Fibroblast of skin of scalp (primary cell): ENCODE results near the gene C12orf60.

ENCODE experiments used
- DNase-seq: peaks from one replicate; pipeline ENCODE4 v3.0.0-alpha.2; 2013

C12orf60 gene

DNA sequence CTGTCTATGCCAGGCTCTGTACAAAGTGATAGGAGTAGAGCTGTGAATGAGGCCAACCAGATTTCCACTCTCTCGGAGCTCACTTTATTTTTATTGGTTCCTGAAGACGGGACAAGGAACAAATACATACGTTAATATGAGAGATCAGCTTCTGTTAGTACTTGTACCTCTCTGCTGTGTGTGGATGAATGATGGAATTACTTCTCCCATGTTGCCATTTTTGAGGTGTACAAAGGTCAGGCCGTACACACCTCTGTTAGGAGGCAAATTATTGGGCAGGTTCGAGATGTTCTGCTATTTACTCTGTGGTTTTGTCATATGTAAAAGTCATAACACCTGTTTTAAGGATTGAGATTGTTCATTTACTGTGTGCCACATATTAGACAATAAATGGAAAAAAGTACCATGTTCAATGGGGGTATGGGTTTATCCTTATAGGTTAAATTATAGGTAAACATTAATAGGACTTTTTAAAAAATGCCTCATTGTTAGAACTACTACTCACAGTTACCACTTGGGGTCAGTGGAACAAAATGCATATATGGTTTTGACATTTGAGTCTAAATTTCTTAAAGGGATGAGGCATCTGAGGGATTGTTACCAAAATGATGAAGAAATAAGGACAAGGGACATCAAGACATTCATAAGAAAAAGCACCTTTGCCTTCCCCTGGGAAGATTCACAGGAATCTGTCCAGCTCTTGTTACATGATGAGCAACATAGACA, 27.1 kb upstream of the C12orf60 start:
- DNase-seq = peak; percentile 26

DNA sequence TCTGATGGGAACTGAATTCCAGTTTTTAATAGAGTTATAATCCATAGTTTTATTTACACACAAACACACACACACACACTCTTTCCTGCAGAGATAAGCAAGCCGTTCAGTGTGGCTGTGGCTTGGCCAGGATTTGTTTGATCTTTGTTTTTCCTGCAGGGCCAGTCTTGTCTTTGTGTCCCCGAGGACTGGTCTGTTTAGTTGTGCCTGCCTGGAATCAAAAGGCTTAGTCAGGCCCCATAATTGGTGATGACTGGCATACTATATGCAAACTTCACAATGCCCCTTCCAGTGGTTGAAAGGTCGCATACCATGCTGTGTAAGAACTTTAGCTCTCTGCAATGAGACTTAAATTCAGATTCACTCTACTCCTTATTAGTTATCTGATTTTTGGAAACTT, 26.2 kb upstream of the C12orf60 start:
- DNase-seq = peak; percentile 6

DNA sequence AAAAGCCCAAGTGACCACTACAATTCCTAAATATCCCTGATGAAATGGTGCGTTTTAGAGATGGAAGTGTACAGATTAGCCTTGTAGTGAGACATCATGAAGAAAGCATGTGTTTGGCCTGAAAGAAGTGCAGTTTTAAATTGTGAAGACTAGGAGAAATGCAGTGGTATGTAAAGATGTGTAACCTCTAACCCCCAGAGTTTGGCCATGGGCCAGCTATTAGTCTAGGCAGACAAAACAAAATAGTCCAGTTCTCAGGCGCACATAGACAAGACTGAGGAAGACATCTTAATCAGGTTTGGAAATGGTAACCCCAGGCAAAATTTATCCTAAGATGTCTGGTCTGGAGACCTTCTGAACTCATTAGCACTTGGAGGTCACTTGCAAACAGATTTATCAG, 23.6 kb upstream of the C12orf60 start:
- peak; percentile 5 for DNase-seq

DNA sequence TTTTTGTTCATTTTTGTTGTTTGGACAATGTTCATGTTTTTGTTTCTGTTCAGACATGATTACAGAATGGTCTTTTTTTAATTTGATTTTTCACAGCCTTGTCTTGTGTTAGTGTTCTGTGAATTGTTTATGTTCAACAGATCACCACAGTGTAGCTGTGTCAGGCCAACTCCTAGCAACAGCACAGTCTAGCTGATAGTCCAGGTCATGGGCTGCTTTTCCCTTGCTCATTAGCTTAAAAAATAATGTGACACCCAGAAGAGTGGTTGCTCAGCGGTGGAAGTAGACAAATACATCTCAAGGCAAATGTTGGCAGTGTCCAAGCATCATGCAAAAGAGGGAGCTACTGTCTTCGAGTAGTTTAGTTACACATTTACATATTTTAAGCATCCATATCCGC, 22.6 kb upstream of the C12orf60 start:
- no peak for DNase-seq

DNA sequence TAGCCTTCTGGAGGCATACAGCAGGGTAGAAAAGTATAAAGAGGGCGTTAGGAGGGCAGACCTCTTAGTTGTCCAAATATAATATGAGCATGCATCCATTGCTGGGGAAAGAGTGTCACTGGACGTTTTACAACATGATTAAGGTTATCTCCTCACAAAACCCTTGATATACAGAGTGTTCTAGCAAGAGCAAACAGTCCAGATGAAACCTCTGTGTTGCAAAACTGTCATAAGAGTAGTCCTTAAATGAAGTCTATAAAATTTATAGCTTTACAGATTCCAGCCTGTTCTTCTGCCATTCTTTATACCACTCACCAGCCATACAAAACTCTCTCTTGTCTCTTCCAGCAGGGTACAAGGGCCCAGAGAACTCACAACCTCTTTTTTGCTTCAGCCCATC, 21.9 kb upstream of the C12orf60 start:
- DNase-seq = no peak

DNA sequence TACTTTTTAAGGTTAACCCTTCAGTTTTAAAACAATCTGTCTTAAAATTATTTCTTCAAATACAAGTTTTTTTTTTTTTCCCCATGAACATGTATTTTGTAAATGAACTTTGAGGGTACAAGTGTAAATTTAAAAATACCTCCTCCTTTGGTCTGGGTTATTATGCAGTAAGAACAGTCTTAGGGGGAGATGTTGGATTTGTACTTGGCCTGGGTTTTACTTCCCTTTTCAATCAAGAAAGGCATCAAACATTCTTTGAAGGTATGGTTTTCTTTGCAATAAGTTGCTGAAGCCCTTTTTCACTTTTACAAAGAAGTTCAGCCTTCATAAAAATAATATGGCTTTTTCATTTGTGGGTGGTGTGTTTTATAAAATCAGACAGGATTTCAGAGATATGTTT, 20.7 kb upstream of the C12orf60 start:
- no peak for DNase-seq

DNA sequence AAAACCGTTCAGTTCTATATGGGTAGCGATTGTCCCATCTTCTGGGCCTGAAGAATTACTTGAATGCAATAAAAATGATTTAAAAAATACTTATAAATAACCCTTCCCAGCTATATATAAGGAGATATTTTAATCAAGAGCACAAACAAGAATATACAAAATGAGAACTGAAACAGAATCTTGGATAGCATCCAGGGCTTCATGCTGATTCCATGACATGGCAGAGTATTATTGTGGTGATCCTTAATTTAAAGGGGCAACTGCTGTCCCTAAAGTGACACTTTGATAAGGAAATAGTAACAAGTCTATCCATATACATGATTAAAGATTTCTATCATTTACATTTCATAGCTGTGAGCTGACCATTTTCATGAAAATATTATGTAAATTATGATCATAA, 19.0 kb upstream of the C12orf60 start:
- DNase-seq = no peak

DNA sequence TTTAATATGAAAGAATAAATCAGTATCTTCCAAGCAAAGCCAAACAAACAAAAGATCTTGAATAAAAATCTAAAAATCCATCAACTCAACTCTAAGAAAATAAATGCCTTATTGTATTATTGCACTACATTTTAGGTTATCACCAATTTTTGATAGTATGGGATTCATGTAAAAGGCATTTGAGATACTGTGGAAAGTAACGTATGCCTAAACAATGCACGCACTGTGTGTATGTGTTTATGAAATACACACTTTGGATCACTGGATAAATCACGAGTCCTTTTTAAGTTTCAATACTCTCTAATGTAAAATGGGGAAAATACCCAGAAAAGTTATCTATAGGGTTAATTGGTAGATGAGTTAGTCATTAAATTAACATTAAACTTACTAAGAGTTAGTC, 17.9 kb upstream of the C12orf60 start:
- DNase-seq = no peak

DNA sequence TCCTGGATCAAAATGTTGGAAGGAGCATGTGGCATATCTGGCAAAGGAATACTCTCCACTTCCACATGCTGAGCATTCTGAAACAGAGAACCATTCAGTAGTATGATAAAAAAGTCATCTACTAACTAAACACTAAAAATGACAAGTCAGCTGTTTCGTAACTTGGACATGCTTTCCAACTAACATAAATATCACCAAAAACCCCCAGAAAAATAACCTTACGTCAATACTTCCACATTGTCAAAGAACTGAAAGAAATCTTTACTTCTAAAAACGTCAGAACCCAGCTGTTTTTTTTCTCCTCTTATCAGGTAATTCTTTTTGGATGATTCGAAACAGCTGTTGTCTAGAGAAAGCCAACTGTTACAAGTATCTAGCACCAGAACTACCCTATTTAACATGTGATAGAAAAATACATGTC, 8.4 kb upstream of the C12orf60 start:
- no peak for DNase-seq

DNA sequence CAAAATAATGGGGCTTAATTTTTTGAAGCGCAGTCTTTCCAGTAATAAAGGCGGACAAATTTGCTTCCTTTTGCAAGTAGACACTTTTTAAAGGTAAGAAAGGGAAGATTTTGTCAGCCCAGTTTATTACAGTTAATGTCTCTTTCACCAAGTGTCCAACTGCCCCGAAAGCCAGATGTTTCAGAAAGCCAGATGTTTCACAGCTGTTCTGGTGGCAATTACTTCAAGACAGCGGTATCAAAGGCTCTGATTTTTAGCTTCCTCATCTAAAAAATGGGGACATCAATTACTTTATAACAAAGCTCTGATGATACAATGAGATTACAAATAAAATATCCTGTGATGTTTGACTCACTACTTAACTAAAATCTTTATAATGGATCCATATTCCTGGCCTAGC, 1.2 kb upstream of the C12orf60 start:
- DNase-seq = no peak

DNA sequence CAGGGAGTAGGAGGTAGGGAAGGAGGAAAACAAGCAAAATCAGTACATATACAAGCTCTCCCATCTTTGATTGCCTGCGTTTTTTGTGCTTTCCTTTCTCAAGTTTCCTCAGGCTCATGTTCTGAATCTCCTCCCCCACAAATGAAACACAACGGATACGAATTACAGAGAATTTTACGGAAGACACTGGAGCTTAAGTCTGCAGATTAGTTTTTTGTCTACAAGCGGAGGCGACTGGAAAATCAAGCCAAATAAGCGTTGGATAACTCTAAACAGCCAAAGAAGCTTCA, 804 bp upstream of the C12orf60 start:
- DNase-seq = no peak

DNA sequence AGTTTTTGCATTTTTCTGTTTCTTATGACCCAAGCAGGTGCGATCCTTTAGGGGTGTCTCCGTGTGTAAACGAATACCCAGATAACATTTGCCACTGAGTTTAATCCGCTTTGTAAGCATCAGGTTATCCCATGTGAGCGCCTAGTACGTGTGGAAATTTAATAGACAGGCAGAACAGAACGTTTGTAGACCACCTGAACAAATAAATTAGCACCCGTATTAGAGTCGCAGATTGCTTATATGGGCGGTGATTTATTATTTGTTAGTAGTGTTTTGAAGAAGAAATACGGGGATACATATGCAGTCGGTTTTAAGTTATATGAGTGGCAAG, 325 bp downstream of the C12orf60 start:
- DNase-seq = no peak

DNA sequence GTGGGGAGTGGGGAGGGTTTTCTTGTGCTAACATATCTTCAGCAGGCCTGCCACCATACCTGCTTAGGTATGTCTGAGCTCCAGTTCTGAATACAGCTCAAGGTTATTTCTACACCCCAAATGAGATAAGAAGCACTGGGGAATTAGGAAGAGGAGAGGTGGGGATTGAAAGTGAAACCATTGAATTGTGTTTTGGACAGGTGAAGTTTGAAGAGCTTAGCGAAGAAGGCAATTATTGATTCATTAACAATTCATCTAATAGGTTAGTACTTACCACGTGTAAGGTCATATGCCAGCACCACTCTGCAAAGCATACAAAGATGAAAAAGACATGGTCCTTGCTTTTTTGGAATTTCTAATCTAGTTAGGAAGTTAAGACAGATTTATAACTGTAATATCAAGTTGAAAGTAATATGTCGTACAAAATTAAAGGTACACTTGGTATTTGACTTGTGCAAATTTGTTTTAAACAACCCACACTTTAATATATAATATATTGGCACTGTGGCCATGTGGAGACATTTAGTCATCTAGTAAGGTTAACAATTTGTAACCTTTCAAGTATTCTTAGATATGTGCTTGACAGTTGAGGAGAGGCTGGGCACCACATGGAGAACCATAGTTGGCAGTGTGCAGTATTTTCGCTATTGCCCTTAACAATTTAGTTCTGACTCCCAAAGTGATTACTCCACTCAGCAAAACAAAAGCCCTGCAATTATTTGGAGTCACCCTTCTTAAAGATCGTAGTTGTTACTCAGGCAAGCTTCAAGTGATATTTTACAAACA, 6.9 kb downstream of the C12orf60 start:
- DNase-seq = no peak

DNA sequence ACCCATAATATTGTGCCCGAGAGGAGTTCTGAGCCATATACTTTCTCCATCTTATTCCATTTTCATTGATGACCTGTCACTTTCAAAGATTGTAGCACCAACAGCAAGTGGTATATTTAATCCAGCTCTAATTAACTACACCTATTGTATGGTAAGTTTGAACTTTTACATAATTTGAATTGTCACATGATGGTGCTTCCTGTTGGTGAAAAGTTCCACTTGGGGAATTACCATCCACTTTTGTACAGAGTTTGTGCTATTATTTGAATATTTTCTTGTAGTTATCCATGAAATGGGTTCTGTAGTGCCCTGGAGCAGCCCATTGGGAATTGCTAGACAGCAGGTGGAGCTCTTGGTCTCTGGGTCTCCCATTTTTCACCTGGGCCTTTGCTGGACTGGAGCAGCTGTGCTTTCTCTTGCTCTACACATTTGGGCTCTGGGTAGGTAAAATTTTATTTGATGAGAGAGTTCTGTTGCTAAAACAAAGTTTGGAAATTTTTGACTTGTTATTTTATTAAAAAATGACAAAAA, 7.5 kb downstream of the C12orf60 start:
- DNase-seq = no peak

DNA sequence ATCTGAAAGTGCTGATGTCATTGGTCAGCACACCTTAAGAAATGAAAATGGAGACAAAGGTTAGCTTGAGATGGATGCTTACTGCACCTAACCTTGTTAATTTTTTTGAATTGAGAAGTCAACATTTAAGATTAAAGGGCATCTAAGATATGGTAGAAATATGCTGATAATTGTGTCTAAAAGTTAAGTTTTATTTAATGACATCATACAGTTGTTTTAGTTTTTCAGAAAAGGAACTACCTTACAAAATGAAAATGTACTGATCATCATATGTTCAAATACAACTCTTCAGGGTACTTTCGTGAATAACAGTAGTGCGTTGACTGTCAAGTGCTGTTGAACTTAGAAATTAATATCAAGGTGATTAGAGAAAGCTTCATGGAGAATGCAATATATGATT, 8.0 kb downstream of the C12orf60 start:
- no peak for DNase-seq

DNA sequence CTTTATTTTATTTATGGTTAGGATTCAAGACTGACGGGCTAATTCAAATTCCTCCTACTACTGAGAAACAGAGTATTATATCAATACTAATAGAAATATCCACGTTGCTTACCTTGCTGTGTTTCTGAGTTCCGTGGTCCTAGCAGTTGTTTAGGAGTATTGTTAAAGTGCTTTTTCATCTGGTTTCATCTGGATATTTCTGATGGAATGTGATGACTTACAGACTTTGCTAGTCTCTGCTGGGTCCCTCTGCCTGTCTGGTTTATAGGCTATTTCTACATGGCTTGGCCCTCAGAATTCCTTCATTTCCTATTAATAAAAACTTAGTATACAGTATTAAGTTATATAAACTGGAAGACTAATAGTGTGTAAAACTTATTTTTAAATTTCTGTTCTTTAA, 10.5 kb downstream of the C12orf60 start, which contains the start of gene SMCO3:
Gene SMCO3 (minus strand): TSS at position 169 of the 400 bp plus-strand sequence. CDS start 7,502 bp downstream, outside the sequence.
- no peak for DNase-seq

DNA sequence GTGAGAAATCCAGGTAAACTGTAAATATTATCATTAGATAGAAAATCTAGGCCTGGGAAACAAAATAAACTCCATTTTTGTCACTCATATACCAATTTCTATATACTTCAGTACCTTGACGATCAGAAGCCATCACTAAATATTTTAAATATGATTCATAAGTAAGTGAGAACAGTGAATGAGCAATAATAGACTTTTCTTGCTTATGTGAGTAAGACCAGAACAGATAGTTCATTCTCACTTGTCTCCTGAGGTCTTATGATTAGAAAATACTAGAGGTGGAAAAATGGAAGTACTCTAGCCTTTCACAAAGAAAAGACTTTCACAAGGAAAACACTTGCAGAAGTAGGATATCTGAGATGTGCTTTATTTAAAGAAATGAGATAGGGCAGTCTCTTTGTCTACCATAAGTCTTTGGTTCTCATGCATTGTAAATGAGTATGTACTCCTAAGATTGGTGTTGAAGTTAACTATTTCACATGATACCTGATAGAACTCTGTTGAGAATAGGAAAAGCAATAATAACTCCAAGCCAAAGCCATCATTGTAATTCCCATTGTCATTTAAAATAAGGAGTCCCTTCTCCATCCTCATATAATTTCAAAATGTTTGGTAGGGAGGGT, 20.7 kb downstream of the C12orf60 start:
- no peak for DNase-seq

DNA sequence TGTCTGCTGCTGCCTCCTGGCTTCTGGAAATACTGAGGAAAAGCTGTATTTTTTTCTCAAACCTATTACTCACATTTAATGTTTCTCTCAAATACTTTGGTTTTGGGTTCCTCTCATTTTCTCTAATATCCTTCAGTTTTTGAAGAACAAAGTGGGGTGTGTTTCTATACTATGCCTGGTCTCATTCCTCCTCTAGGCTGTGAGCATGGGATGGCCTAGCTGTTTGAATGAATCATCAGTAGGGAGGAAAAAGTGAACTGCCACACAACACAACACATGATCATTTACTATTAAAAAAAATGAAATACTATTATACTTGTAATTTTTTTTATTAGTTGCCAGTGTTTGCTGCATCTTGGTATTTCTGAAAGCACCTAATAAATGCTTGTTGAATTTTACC, 21.8 kb downstream of the C12orf60 start:
- DNase-seq = no peak

DNA sequence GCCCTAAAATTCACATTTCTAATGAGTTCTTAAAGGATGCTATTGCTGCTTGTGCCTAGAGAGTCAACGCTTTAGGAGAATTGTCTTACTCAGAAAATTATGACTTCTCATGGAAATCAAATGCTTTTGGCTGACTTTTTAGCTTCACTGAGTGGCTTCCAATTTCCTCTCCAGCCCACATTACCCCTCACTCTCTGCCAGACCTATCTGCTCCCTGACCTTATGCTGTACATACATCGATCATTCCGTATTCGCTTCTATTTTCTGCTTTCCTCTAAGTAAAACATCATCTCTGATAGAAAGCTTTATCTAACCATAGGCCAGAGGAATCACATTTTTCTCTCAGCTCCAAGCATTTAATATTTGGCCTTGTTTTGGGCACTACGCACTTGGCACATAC, 23.0 kb downstream of the C12orf60 start:
- DNase-seq = no peak

DNA sequence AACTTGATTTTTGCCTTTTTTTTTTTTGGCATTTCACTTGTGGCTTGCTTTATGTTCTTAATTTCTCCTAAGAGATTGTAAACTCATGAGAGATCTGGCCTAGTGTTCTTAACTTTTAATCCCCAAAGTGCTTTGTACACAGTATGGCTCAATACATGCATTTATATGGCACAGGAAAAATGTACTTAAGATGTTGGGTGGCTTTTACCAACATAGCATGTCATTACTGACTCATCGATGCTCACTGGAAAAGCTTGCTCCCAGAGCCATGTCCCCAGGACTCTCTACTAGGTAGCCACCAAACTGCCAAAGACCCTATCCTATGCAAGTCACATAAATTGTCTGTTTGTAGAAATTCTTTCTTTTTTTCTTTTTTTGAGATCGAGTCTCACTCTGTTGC, 23.6 kb downstream of the C12orf60 start:
- no peak for DNase-seq

DNA sequence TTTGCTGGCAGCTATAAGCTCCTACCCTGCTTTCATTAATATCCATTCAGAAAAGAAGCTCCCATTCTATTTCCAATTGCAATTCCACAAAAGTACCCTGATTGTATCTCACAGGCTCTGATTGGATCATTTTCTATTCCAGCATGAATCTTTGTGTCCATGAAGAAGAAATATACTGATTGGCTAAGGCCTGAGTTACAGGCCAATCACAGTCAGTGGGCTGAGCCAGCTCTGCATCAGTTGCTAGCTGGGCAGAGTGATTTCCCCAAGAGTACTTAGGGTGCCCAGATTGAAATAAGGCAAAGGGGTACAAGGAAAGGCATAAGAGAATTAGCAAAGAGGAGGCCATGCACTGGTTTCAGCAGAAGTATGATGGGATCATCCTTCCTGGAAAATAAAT, 25.4 kb downstream of the C12orf60 start:
- no peak for DNase-seq

DNA sequence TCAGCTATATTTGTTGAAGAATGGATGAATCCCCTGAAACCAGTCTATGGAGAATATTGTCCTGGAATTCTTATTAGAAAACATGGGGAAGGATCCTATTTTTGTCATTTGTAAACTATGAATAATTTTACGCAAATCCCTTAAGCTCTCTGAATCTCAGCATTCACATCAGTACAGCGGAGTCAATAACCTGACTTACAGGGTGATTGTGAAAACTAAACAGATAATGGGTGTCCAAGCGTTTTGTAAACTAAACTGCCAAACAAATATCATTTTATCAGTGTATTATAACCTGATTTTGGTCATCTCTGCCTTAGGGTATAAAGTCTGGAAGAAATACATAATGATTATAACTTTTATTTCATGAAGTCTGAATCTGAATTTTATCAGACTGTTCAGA, 29.9 kb downstream of the C12orf60 start:
- DNase-seq = no peak

DNA sequence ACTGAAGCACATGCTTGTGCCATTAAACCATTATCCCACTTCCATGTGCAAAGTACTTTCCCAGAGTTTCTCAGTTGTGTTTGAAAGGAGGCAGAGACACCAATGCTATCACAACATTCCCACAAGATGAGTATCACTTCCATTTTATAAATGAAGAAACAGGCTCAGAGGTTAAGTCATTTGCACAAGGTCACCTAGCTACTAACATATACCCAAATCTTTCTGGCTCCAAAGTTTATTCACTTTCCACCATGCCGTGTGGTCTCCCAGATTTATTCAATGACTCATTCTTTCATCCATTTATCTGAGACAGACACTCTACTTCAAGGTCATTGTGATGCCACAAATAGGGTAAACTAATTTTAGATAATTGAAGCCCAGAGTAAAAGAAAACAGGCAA, 30.5 kb downstream of the C12orf60 start:
- no peak for DNase-seq

DNA sequence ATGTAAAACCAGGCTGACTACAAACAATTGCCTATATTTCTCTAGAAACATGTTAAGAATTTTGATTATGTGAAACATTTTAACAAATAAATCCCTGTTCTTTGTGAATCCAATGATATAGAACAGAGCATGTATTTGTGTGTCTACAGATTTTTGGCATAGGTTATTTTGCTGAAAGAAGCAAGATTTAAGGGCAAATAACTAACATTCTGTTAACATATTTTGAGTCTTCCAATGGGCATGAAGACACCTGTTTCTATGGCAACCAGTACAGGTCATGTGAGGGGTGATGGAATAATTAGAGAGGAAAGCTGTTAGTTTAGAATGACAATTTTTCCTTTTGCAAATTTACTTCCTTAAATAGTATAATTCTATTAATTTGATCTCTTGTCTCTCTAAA, 31.0 kb downstream of the C12orf60 start:
- DNase-seq = no peak
